ENCODE data around the gene EFNA1. TPM values are rescaled to one million over a fixed set of nuclear protein-coding genes. Genes with fewer than 3 reads are reported as not detected.

EFNA1 gene
- total RNA-seq, 1 experiment from 2014 or later = 35.7 TPM

DNA sequence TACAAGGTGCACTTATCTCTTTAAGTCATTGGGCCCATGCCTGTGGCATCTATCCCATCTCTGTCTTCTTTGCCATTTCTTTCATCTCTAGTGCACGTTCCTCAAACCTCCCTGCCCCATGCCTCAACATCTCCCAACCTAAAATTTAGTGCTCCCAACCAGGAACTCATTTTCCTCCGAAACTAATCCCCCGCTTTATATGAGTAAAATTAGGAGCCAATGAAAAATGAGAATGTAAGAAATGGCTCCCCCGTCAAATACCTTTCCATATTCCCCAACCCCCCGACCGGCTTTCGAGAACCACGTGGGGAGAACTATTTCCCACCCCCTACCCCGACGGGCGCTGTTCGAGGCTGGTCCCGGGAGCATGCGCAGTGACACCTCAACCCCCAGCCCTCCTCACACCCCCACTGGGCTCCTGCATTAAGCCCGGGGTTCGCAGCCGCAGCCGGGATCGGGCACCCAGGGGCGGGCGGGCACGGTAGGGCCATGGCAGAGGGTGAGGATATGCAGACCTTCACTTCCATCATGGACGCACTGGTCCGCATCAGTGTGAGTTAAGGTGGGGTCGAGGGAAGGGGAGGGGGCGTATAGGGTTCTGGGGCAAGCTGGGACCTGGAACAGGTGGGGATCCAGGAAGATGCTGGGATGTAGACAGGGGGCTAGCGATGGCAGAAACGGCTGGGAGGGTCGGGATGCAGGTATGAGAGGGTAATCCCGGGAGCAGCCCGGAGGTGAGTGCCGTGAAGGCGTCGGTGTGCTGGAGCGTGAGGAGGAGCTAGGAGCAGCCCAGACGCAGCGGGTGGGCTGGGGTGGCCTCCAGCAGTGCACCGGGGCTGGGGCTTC is 46.0 kb downstream of the EFNA1 start, which contains the start of gene TRIM46:
Gene TRIM46 (plus strand): TSS at position 372 of the 846 bp plus-strand sequence. CDS start 118 bp downstream, at position 490.
- CTCF ChIA-PET = interaction anchor here (0.5 to 2.0 kb wide), 6 partner anchors 20 to 203 kb away, joined by 3 to 15 read pairs (median 4); partner anchors contain the start of gene SHC1
- Histone ChIP-seq H3K27ac (peak within 1 kb of the TSS; percentile 59), H3K9me3 (ENCODE audit: insufficient read depth, low read depth) (no peaks in the 10 kb centered on the region), H3K79me2 (ENCODE audit: low read depth) (peaks cover 17% of the 10 kb centered on the region), H3K27me3 (ENCODE audit: insufficient read depth, low read depth) (no peaks in the 10 kb centered on the region), H3K9me2 (ENCODE audit: insufficient read depth) (no peaks in the 10 kb centered on the region), H3F3A (ENCODE audit: insufficient read depth, low read depth) (peaks cover 39% of the 10 kb centered on the region; the same call in 1 of the 2 replicates), H4K20me1 (ENCODE audit: insufficient read depth) (0 out of 2 replicates have a peak, but pooled peaks cover 5% of the 10 kb centered on the region), H3K4me3 (peak within 1 kb of the TSS; percentile 89), H2AFZ (peak within 1 kb of the TSS; percentile 94), H3K4me2 (peak within 1 kb of the TSS; percentile 96), H3K36me3 (ENCODE audit: low read depth) (no peaks in the 10 kb centered on the region; the same call in 1 of the 2 replicates), H3K4me1 (replicated peaks; ENCODE audit: insufficient read depth) (peaks cover 32% of the 10 kb centered on the region)
- DNase-seq = peak in 1 of 2 experiments; percentile 51
- intact Hi-C loops (cut with micrococcal nuclease; ENCODE audit: unreplicated experiment) = loop anchor here (1.0 to 2.0 kb wide), 3 partner anchors 35 to 149 kb away; partner anchors contain the start of gene MTX1
- no peak for TF ChIP-seq EZH2 (IDR thresholded peaks at IDR 0.05; ENCODE audit: low read depth)
- TF ChIP-seq, protein P1, sequence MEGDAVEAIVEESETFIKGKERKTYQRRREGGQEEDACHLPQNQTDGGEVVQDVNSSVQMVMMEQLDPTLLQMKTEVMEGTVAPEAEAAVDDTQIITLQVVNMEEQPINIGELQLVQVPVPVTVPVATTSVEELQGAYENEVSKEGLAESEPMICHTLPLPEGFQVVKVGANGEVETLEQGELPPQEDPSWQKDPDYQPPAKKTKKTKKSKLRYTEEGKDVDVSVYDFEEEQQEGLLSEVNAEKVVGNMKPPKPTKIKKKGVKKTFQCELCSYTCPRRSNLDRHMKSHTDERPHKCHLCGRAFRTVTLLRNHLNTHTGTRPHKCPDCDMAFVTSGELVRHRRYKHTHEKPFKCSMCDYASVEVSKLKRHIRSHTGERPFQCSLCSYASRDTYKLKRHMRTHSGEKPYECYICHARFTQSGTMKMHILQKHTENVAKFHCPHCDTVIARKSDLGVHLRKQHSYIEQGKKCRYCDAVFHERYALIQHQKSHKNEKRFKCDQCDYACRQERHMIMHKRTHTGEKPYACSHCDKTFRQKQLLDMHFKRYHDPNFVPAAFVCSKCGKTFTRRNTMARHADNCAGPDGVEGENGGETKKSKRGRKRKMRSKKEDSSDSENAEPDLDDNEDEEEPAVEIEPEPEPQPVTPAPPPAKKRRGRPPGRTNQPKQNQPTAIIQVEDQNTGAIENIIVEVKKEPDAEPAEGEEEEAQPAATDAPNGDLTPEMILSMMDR (conservative IDR thresholded peaks at IDR 0.05) = peak; percentile 46; the same call in 1 of the 2 replicates
- no TSS peak for BruUV-seq (replicated peaks)
- POLR2A ChIA-PET (ENCODE audit: unreplicated experiment) = interaction anchor here (0.6 to 1.1 kb wide), 5 partner anchors 19 to 82 kb away, joined by 3 to 5 read pairs (median 3); no protein-coding TSS in a partner anchor

DNA sequence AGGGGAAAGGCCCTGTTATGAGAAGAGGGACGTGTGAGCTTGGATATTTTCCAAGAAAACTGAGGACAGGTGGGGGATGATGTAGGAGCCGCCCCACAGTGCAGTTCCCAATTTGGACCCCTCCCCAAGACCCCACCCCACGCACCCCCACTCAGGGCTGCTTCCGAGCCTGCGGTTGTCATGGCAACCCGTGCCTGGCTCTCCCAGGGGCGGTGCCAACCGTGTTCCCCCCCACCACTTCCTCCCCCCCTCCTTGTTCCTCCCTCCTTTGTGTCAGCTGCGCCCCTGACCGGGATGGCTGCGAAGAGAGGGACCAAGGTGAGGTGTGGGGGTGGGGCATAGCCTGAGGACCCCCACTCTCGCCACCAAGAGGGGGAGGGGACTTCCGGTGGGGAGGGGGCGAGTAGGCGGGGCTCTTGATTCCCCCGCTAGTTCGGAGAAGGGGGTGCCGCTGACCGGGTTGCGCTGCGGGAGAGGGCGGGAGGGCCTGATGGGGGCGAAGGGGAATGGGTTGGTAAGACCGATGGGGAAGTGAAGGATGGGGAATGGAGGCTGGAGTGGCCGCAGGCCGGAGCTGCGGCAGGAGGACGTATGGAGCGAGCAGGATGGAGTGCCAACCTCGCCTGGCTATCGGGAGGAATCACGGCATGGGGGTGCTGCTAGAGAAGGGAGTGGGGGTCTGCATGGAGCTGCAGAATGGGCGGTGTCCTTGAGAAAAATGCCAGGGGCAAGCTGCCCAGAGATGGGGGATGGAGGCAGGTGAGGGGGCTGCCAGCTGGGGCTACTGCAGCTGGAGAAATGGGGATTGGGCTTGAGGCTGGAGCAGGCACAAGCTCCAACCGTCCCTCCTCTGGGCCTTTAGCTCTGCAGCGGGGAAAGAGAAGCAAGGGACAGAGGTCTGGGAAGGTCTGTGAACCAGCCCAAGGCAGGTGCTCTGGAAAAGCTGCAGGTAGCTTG is 46.9 kb downstream of the EFNA1 start:
- Histone ChIP-seq H3K9me3 (ENCODE audit: insufficient read depth, low read depth) (no peaks in the 10 kb centered on the region), H4K20me1 (ENCODE audit: insufficient read depth) (0 out of 2 replicates have a peak, but pooled peaks cover 5% of the 10 kb centered on the region), H3K4me1 (replicated peaks; ENCODE audit: insufficient read depth) (peaks cover 32% of the 10 kb centered on the region), H3K36me3 (ENCODE audit: low read depth) (no peaks in the 10 kb centered on the region; the same call in 1 of the 2 replicates), H3K79me2 (ENCODE audit: low read depth) (peaks cover 17% of the 10 kb centered on the region), H3K4me3 (peak overlapping the region; percentile 89; the same call in 1 of the 2 replicates), H3F3A (ENCODE audit: insufficient read depth, low read depth) (peaks cover 34% of the 10 kb centered on the region; the same call in 1 of the 2 replicates), H3K27me3 (ENCODE audit: insufficient read depth, low read depth) (no peaks in the 10 kb centered on the region), H3K9me2 (ENCODE audit: insufficient read depth) (no peaks in the 10 kb centered on the region), H3K4me2 (peak overlapping the region; percentile 96), H2AFZ (no peak overlapping the region), H3K27ac (no peak overlapping the region)
- no peak for DNase-seq
- intact Hi-C loops (cut with micrococcal nuclease; ENCODE audit: unreplicated experiment) = no loop called here
- TF ChIP-seq, protein P1 (conservative IDR thresholded peaks at IDR 0.05) = no peak
- TF ChIP-seq EZH2 (IDR thresholded peaks at IDR 0.05; ENCODE audit: low read depth) = no peak
- CTCF ChIA-PET = interaction anchor here (0.5 to 2.1 kb wide), 5 partner anchors 19 to 204 kb away, joined by 3 to 9 read pairs (median 4); partner anchors contain the start of gene SHC1
- POLR2A ChIA-PET (ENCODE audit: unreplicated experiment) = interaction anchor here (0.6 to 1.1 kb wide), 3 partner anchors 19 to 50 kb away, joined by 3 to 26 read pairs (median 3); no protein-coding TSS in a partner anchor
- no TSS peak for BruUV-seq (replicated peaks)

Measured in PC-9 (cell line).